ENCODE measurements around the gene ZNF524.

The ZNF524 gene

GRCh38 chr19:55643887-55644176 lies 43.7 kb downstream of the ZNF524 start:
- no peak for DNase-seq

GRCh38 chr19:55644191-55644833 lies 44.2 kb downstream of the ZNF524 start:
- no peak for DNase-seq

- no peak for DNase-seq
These were observed 44.9 kb downstream of the ZNF524 start for GRCh38 chr19:55644842-55645511.

- no peak for DNase-seq
These were observed 45.4 kb downstream of the ZNF524 start for GRCh38 chr19:55645512-55645881.

DNA sequence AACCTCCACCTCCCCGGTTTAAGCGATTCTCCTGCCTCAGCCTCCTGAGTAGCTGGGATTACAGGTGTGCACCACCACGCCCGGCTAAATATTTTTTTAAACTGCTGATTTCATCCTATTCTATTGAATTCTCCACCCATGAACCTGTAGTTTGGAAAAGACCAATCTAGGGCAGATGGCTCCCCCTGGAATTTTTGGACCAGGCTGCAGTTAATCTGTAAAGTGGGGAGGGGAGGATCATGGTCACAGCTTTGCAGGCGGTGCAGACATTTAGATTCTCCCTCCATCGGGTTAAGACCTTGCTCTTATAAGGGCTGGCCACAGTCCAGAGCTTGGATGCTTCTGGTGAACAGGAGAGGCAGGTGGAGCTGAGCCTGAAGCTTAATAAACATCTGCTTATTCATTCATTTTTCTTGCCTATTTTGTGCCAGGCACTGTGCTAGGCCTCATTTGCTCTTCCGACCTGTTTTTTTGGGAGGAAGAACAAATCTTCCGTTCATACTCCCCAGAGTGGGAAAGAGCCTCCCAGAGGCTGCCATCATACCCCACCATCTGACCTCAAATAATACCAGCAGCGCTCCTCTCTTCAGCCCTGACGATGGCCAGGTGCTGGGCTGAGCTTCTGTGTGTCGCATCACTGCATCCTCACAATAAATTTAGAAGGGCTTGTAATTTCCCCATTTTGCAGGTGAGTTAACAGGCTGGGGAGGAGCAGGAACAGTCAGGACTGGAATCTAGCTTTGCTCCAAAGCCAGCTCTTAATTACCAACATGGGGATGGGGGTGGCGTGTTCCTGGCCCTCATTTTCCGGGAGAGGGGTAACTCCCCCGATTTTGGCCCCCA lies 47.0 kb downstream of the ZNF524 start:
- DNase-seq: peak in 1 of 2 experiments; percentile 47

GRCh38 chr19:55647732-55648584 lies 47.9 kb downstream of the ZNF524 start, which contains the start of gene CCDC106:
Gene CCDC106 (plus strand): TSS chr19:55648212. CDS start chr19:55649047, 835 bp downstream.
- peak; percentile 57 to 81 for DNase-seq

GRCh38 chr19:55648585-55649267 lies 48.6 kb downstream of the ZNF524 start:
- peak in 1 of 2 experiments; percentile 17 for DNase-seq

- DNase-seq: no peak
These were observed 49.4 kb downstream of the ZNF524 start for GRCh38 chr19:55649268-55650125.

- DNase-seq: no peak
These were observed 50.1 kb downstream of the ZNF524 start for GRCh38 chr19:55650126-55650557.

- DNase-seq: no peak
These were observed 50.6 kb downstream of the ZNF524 start for GRCh38 chr19:55650602-55651230.

DNA sequence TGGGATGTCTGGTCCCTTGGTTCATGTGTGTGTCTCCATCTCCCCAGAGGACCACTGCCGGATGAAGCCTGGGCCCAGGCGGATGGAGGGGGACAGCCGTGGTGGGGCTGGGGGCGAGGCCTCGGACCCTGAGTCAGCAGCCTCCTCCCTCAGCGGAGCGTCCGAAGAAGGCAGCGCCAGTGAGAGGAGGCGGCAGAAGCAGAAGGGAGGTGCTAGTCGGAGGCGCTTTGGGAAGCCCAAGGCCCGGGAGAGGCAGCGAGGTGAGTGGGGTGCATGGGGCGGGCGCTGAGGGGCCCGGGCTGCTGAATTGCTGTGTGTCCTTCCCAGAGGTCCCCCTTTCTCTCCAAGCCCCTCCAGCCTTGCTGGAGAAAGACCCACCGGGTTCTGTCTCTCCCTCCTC lies 51.1 kb downstream of the ZNF524 start:
- no peak for DNase-seq

DNA sequence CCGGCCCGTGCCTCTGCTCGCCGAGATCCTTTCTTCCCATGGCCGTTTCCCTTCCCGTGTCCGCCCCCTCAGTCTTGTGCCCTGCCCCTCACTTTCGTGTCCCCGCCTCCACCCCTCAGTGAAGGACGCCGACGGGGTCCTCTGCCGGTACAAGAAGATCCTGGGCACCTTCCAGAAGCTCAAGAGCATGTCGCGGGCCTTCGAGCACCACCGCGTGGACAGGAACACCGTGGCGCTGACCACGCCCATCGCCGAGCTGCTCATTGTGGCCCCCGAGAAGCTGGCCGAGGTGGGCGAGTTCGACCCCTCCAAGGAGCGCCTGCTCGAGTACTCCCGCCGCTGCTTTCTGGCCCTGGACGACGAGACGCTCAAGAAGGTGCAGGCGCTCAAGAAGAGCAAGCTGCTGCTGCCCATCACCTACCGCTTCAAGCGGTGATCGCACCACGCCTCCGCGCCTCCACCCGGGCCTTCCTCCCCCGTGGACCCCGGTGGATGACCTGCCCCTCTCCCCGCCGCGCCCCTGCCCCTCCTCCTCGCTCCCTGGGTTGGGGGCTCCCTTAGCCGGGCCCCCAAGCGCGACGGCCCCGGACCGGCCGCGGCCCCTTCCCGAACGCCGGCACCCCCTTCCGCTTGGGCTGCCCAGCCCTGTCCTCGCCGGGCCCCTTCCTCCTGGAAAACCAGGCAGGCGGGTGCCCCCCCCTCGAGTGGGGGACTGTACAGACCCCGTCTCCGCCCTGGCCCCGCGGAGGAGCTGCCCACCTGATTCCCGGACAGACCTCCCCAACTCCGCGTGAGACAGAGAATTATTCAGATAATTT lies 52.4 kb downstream of the ZNF524 start:
- no peak for DNase-seq

All from NCI-H524 (cell line).